OCI-LY7 (cell line): ENCODE data around the gene RNF8. TPM values are rescaled to one million over a fixed set of nuclear protein-coding genes. Genes with fewer than 3 reads are reported as not detected.

Experiments
- BruUV-seq: library from RNA; stranded (reverse); fragments of 400-500 nt; replicated peaks from 2 replicates; lab custom pipeline; 2021; lab: Mats Ljungman, UMichigan
- CTCF ChIA-PET: fragments of 300-600 bp; sonication (Branson Sonifier 250); formaldehyde crosslinking; loops from one replicate; lab custom pipeline; 2022; ENCODE audit warnings: antibody characterized with exemption; ENCODE audit not compliant: unreplicated experiment; lab: Charles Lee
- POLR2A ChIA-PET: fragments of 300-600 bp; sonication (Branson Sonifier 250); formaldehyde crosslinking; loops from one replicate; lab custom pipeline; 2022; ENCODE audit warnings: antibody characterized with exemption; lab: Charles Lee
- DNase-seq: peaks from one replicate; pipeline ENCODE4 v3.0.0-alpha.2; 2015; ENCODE audit warnings: low spot score
- H2AFZ ChIP-seq: fragments of 200-600 bp; sonication (generic), shearing (Covaris generic); 2 replicates; pipeline ENCODE4 v1.6.1; 2014; ENCODE audit warnings: mild to moderate bottlenecking, antibody characterized with exemption, low read length, moderate library complexity
- H3K27ac ChIP-seq: fragments of 200-600 bp; sonication (generic); 2 replicates; pipeline ENCODE4 v1.5.1; 2014; ENCODE audit warnings: mixed run types, low read depth, mild to moderate bottlenecking, moderate library complexity, low read length, inconsistent platforms; ENCODE audit not compliant: poor library complexity, severe bottlenecking
- H3K36me3 ChIP-seq: fragments of 200-600 bp; sonication (generic); 2 replicates; pipeline ENCODE4 v1.6.1; 2014; ENCODE audit warnings: mild to moderate bottlenecking, antibody characterized with exemption, low read length, moderate library complexity, mixed read lengths; ENCODE audit not compliant: insufficient read depth
- H3K4me1 ChIP-seq: fragments of 200-600 bp; sonication (generic); 2 replicates; pipeline ENCODE4 v1.5.1; 2014; ENCODE audit warnings: mild to moderate bottlenecking, low read length; ENCODE audit not compliant: insufficient read depth, poor library complexity, severe bottlenecking
- H3K4me2 ChIP-seq: fragments of 200-600 bp; sonication (generic); 2 replicates; pipeline ENCODE4 v1.6.1; 2014; ENCODE audit warnings: mild to moderate bottlenecking, low read length
- H3K4me3 ChIP-seq: fragments of 200-600 bp; sonication (generic); 2 replicates; pipeline ENCODE4 v1.5.1; 2014; ENCODE audit warnings: mild to moderate bottlenecking, low read depth, low read length; ENCODE audit not compliant: poor library complexity, severe bottlenecking
- H3K79me2 ChIP-seq: fragments of 200-600 bp; sonication (generic); 2 replicates; pipeline ENCODE4 v1.6.1; 2016; ENCODE audit warnings: low read depth, mild to moderate bottlenecking, low read length, moderate library complexity, mixed read lengths; ENCODE audit not compliant: insufficient read depth
- H3K9me2 ChIP-seq: fragments of 200-600 bp; sonication (generic); 2 replicates; pipeline ENCODE4 v1.6.1; 2016; ENCODE audit warnings: mild to moderate bottlenecking, low read length, mixed read lengths; ENCODE audit not compliant: insufficient read depth
- H3K9me3 ChIP-seq: fragments of 200-600 bp; sonication (generic); 2 replicates; pipeline ENCODE4 v1.6.1; 2014; ENCODE audit warnings: mild to moderate bottlenecking, mixed run types, low read length, mixed read lengths
- H4K20me1 ChIP-seq: fragments of 200-600 bp; sonication (generic); 2 replicates; pipeline ENCODE4 v1.6.1; 2014; ENCODE audit warnings: mild to moderate bottlenecking, antibody characterized with exemption, low read length, moderate library complexity, mixed read lengths; ENCODE audit not compliant: insufficient read depth
- CTCF ChIP-seq: fragments of 200-600 bp; sonication (generic); conservative IDR thresholded peaks from 2 replicates; pipeline ENCODE4 v1.5.1; 2014; ENCODE audit warnings: mild to moderate bottlenecking, antibody characterized with exemption, low read length, moderate library complexity, mixed read lengths
- EZH2phosphoT487 ChIP-seq: fragments of 200-600 bp; sonication (generic); IDR thresholded peaks from 2 replicates; pipeline ENCODE4 v1.6.1; 2018; ENCODE audit warnings: low read depth, borderline replicate concordance, mild to moderate bottlenecking, mixed run types, antibody characterized with exemption, low read length, moderate library complexity, mixed read lengths
- intact Hi-C: fragments of 100-400 bp; cut with micrococcal nuclease; formaldehyde crosslinking; loops from one replicate; pipeline ENCODE4 v1.10.0; 2022; ENCODE audit not compliant: unreplicated experiment
- total RNA-seq, 2 experiments: library from RNA; depleted of rRNA in 1 of 2; stranded (reverse); fragments of >200 nt in 1 of 2; shearing (Covaris generic) in 1 of 2; gene quantifications; 2 replicates each; pipeline ENCODE4 v1.2.3, GENCODE V29; 2014 to 2022

The RNF8 gene
- total RNA-seq, 2 experiments from 2014 or later = 19.7 to 21.8 TPM

GRCh38 chr6:37352384-37352783 lies 1.4 kb upstream of the RNF8 start:
- H3K9me3 ChIP-seq = no peaks in the 10 kb centered on the region
- no peak overlapping the region for H3K4me2 ChIP-seq
- DNase-seq = no peak
- POLR2A ChIA-PET = interaction anchor here (0.6 kb wide), 1 partner anchor 24 kb away, joined by 4 read pairs; no protein-coding TSS in a partner anchor
- TF ChIP-seq EZH2phosphoT487 = no peak
- TF ChIP-seq CTCF = no peak
- H3K79me2 ChIP-seq = peaks cover 12% of the 10 kb centered on the region; the same call in 1 of the 2 replicates
- CTCF ChIA-PET = no interaction called here
- H4K20me1 ChIP-seq = peaks cover 7% of the 10 kb centered on the region
- no peak overlapping the region for H2AFZ ChIP-seq
- BruUV-seq = no TSS peak
- no peak overlapping the region for H3K27ac ChIP-seq
- no peaks in the 10 kb centered on the region for H3K36me3 ChIP-seq
- intact Hi-C loops = no loop called here
- no peaks in the 10 kb centered on the region for H3K9me2 ChIP-seq
- no peak overlapping the region for H3K4me3 ChIP-seq
- H3K4me1 ChIP-seq = peaks cover 14% of the 10 kb centered on the region

- Histone ChIP-seq H3K4me3 (peak overlapping the region; percentile 95), H3K79me2 (peaks cover 14% of the 10 kb centered on the region; the same call in 1 of the 2 replicates), H3K9me3 (no peaks in the 10 kb centered on the region), H3K27ac (no peak overlapping the region), H3K9me2 (no peaks in the 10 kb centered on the region), H3K36me3 (no peaks in the 10 kb centered on the region), H2AFZ (peak overlapping the region; percentile 99), H3K4me1 (peaks cover 14% of the 10 kb centered on the region), H4K20me1 (peaks cover 7% of the 10 kb centered on the region), H3K4me2 (peak overlapping the region; percentile 81)
- ChIA-PET POLR2A (no interaction called here), CTCF (interaction anchor here (1.1 kb wide), 1 partner anchor 15 kb away, joined by 3 read pairs; no protein-coding TSS in a partner anchor)
- TF ChIP-seq CTCF (no peak), EZH2phosphoT487 (no peak)
- peak; percentile 30 for DNase-seq
- BruUV-seq = no TSS peak
- intact Hi-C loops = no loop called here
Measured at GRCh38 chr6:37354526-37355384, 972 bp downstream of the RNF8 start.

GRCh38 chr6:37357288-37357687 lies 3.5 kb downstream of the RNF8 start:
- CTCF ChIA-PET = no interaction called here
- no peak for TF ChIP-seq CTCF
- no peak for TF ChIP-seq EZH2phosphoT487
- H4K20me1 ChIP-seq = peaks cover 7% of the 10 kb centered on the region
- H3K36me3 ChIP-seq = peaks cover 19% of the 10 kb centered on the region
- H3K4me3 ChIP-seq = no peak overlapping the region
- no peak overlapping the region for H2AFZ ChIP-seq
- no peaks in the 10 kb centered on the region for H3K9me2 ChIP-seq
- H3K27ac ChIP-seq = no peak overlapping the region
- no peak overlapping the region for H3K4me2 ChIP-seq
- intact Hi-C loops = no loop called here
- POLR2A ChIA-PET = interaction anchor here (1.5 kb wide), 1 partner anchor 22 kb away, joined by 3 read pairs; no protein-coding TSS in a partner anchor
- no TSS peak for BruUV-seq
- peaks cover 14% of the 10 kb centered on the region; the same call in 1 of the 2 replicates for H3K79me2 ChIP-seq
- peaks cover 14% of the 10 kb centered on the region for H3K4me1 ChIP-seq
- no peaks in the 10 kb centered on the region for H3K9me3 ChIP-seq
- DNase-seq = no peak
